WTC11 (cell line): ENCODE data around the gene SCYGR4. TPM values are rescaled to one million over a fixed set of nuclear protein-coding genes. Genes with fewer than 3 reads are reported as not detected.

Experiments used
- ATAC-seq: fragments of 200-7000 bp; cut with Tn5 transposase; 2 replicates; pipeline ENCODE4 v1.10.0; 2021; ENCODE audit warnings: mild to moderate bottlenecking, moderate library complexity
- CTCF ChIA-PET: fragments of 300-600 bp; sonication (Branson Sonifier 250); formaldehyde crosslinking; loops from one replicate; lab custom pipeline; 2021; ENCODE audit warnings: antibody characterized with exemption; lab: Charles Lee
- POLR2A ChIA-PET: fragments of 350-600 bp; sonication (Branson Sonifier 250); formaldehyde crosslinking; loops from one replicate; lab custom pipeline; 2021; ENCODE audit warnings: antibody characterized with exemption; lab: Charles Lee
- DNase-seq: peaks from one replicate; pipeline ENCODE4 v3.0.0; 2021; ENCODE audit warnings: low spot score
- H3K27ac Mint-ChIP-seq: 2 replicates; pipeline ENCODE4 v1.8.0; 2021; ENCODE audit warnings: mixed read lengths
- H3K27me3 Mint-ChIP-seq: 2 replicates; pipeline ENCODE4 v1.8.0; 2021; ENCODE audit warnings: low read depth, mild to moderate bottlenecking, moderate library complexity, mixed read lengths
- H3K36me3 Mint-ChIP-seq: 2 replicates; pipeline ENCODE4 v1.8.0; 2021; ENCODE audit warnings: mixed read lengths
- H3K4me1 Mint-ChIP-seq: 2 replicates; pipeline ENCODE4 v1.8.0; 2022; ENCODE audit warnings: mixed read lengths
- H3K4me3 Mint-ChIP-seq: 2 replicates; pipeline ENCODE4 v1.8.0; 2021; ENCODE audit warnings: mild to moderate bottlenecking, moderate library complexity, mixed read lengths
- H3K9me3 Mint-ChIP-seq: 2 replicates; pipeline ENCODE4 v1.8.0; 2021; ENCODE audit warnings: mixed read lengths
- ATF1 ChIP-seq: sonication (generic); formaldehyde crosslinking; IDR thresholded peaks from 2 replicates; pipeline ENCODE4 v1.8.1; 2023; ENCODE audit warnings: mild to moderate bottlenecking, moderate library complexity, missing genetic modification reagents
- CREB1 ChIP-seq: sonication (generic); formaldehyde crosslinking; IDR thresholded peaks from 2 replicates; pipeline ENCODE4 v1.8.0; 2023; ENCODE audit warnings: mild to moderate bottlenecking, missing genetic modification reagents
- CREM ChIP-seq: sonication (generic); formaldehyde crosslinking; IDR thresholded peaks from 2 replicates; pipeline ENCODE4 v1.8.1; 2022; ENCODE audit warnings: mild to moderate bottlenecking, missing genetic modification reagents, moderate library complexity
- ELF4 ChIP-seq: sonication (generic); formaldehyde crosslinking; IDR thresholded peaks from 2 replicates; pipeline ENCODE4 v1.8.1; 2022; ENCODE audit warnings: low read depth, mild to moderate bottlenecking, moderate library complexity, missing genetic modification reagents
- FOXJ3 ChIP-seq: sonication (generic); formaldehyde crosslinking; IDR thresholded peaks from 2 replicates; pipeline ENCODE4 v1.9.0; 2021; ENCODE audit warnings: missing genetic modification reagents, mild to moderate bottlenecking, borderline replicate concordance
- FOXK1 ChIP-seq: sonication (generic); formaldehyde crosslinking; IDR thresholded peaks from 2 replicates; pipeline ENCODE4 v1.8.0; 2022; ENCODE audit warnings: mild to moderate bottlenecking, moderate library complexity, missing genetic modification reagents
- GRHL2 ChIP-seq: fragments of 250-450 bp; sonication (Bioruptor Pico); IDR thresholded peaks from 2 replicates; pipeline ENCODE4 v1.8.0; 2022; ENCODE audit warnings: mild to moderate bottlenecking, moderate library complexity; ENCODE audit not compliant: insufficient replicate concordance, severe bottlenecking
- HMGA2 ChIP-seq: fragments of 250-450 bp; sonication (Bioruptor Pico); IDR thresholded peaks from 2 replicates; pipeline ENCODE4 v1.4.0; 2021; ENCODE audit warnings: mild to moderate bottlenecking, moderate library complexity
- IRF2 ChIP-seq: sonication (generic); formaldehyde crosslinking; IDR thresholded peaks from 2 replicates; pipeline ENCODE4 v1.8.0; 2022; ENCODE audit warnings: low read depth, missing genetic modification reagents, borderline replicate concordance
- JAZF1 ChIP-seq: fragments of 250-450 bp; sonication (Bioruptor Pico); IDR thresholded peaks from 2 replicates; pipeline ENCODE4 v1.9.0; 2021; ENCODE audit warnings: moderate library complexity, mild to moderate bottlenecking, inconsistent platforms
- NFATC4 ChIP-seq: fragments of 250-450 bp; sonication (Bioruptor Pico); IDR thresholded peaks from 2 replicates; pipeline ENCODE4 v1.9.0; 2021; ENCODE audit warnings: mild to moderate bottlenecking
- NFE2L1 ChIP-seq: sonication (generic); formaldehyde crosslinking; IDR thresholded peaks from 2 replicates; pipeline ENCODE4 v1.8.1; 2023; ENCODE audit warnings: missing genetic modification reagents
- SMAD4 ChIP-seq: sonication (generic); formaldehyde crosslinking; IDR thresholded peaks from 2 replicates; pipeline ENCODE4 v1.8.0; 2022; ENCODE audit warnings: mild to moderate bottlenecking, missing genetic modification reagents
- SP1 ChIP-seq: sonication (generic); formaldehyde crosslinking; conservative IDR thresholded peaks from 2 replicates; pipeline ENCODE4 v1.8.1; 2022; ENCODE audit warnings: missing genetic modification reagents
- TEAD1 ChIP-seq: sonication (generic); formaldehyde crosslinking; IDR thresholded peaks from 2 replicates; pipeline ENCODE4 v1.8.0; 2022; ENCODE audit warnings: mild to moderate bottlenecking, missing genetic modification reagents
- TEAD4 ChIP-seq: sonication (generic); formaldehyde crosslinking; IDR thresholded peaks from 2 replicates; pipeline ENCODE4 v1.8.0; 2022; ENCODE audit warnings: mild to moderate bottlenecking, missing genetic modification reagents
- ZNF121 ChIP-seq: sonication (generic); formaldehyde crosslinking; IDR thresholded peaks from 2 replicates; pipeline ENCODE4 v1.8.0; 2023; ENCODE audit warnings: missing genetic modification reagents
- ZNF232 ChIP-seq: sonication (generic); formaldehyde crosslinking; IDR thresholded peaks from 2 replicates; pipeline ENCODE4 v1.8.0; 2022; ENCODE audit warnings: mild to moderate bottlenecking, missing genetic modification reagents
- ZNF317 ChIP-seq: sonication (generic); formaldehyde crosslinking; IDR thresholded peaks from 2 replicates; pipeline ENCODE4 v1.8.1; 2023; ENCODE audit warnings: low read depth, mild to moderate bottlenecking, moderate library complexity, missing genetic modification reagents, borderline replicate concordance
- ZNF416 ChIP-seq: fragments of 250-450 bp; sonication (Bioruptor Pico); IDR thresholded peaks from 2 replicates; pipeline ENCODE4 v1.9.0; 2021; ENCODE audit warnings: mild to moderate bottlenecking, inconsistent platforms
- ZNF423 ChIP-seq: fragments of 250-450 bp; sonication (Bioruptor Pico); IDR thresholded peaks from 2 replicates; pipeline ENCODE4 v2.1.2; 2022; ENCODE audit warnings: mild to moderate bottlenecking, moderate library complexity
- total RNA-seq: library from RNA; stranded (reverse); gene quantifications from 3 replicates; pipeline ENCODE4 v1.2.3, GENCODE V29; 2021
- TF ChIP-seq, protein P1 (sequence below): fragments of 250-450 bp; sonication (Bioruptor Pico); IDR thresholded peaks from 2 replicates; pipeline ENCODE4 v2.1.2; 2022; ENCODE audit warnings: mild to moderate bottlenecking, moderate library complexity
- TF ChIP-seq, protein P2 (sequence below): fragments of 250-450 bp; sonication (Bioruptor Pico); IDR thresholded peaks from 2 replicates; pipeline ENCODE4 v1.9.0; 2021; ENCODE audit warnings: mild to moderate bottlenecking, borderline replicate concordance
- TF ChIP-seq, protein P3 (sequence below): fragments of 250-450 bp; sonication (Bioruptor Pico); IDR thresholded peaks from 2 replicates; pipeline ENCODE4 v1.9.0; 2021; ENCODE audit warnings: mild to moderate bottlenecking
- TF ChIP-seq, protein P4 (sequence below): sonication (generic); formaldehyde crosslinking; IDR thresholded peaks from 2 replicates; pipeline ENCODE4 v1.8.0; 2022; ENCODE audit warnings: mild to moderate bottlenecking, missing genetic modification reagents
- TF ChIP-seq, protein P5 (sequence below): sonication (generic); formaldehyde crosslinking; IDR thresholded peaks from 2 replicates; pipeline ENCODE4 v1.8.1; 2023; ENCODE audit warnings: mild to moderate bottlenecking, missing genetic modification reagents

The SCYGR4 gene
- total RNA-seq, 1 experiment from 2014 or later, result not detected

DNA sequence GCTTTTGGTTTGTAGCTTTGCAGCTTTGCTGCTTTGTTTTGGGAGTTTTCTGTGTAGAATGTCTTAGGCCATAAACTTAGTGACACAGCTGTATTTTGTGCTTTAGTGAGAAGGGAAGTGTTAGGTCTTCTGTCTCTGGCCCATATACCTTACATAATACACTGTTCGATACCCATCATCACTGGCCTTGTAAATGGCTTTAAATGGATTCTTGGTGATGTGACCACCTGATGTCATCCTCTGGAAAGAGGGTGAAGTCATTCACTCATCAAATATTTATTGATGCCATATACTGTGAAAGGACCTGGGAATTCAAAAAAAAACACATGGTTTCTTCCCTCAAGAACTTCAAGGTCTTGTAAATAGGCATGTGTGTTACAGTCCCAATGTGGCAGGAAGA is 37.5 kb upstream of the SCYGR4 start:
- ChIA-PET POLR2A (no interaction called here), CTCF (no interaction called here)
- no peak for DNase-seq
- Mint-ChIP-seq H3K4me1 (peaks cover 3% of the 10 kb centered on the region), H3K4me3 (no peak overlapping the region), H3K27ac (no peak overlapping the region), H3K36me3 (peaks cover 12% of the 10 kb centered on the region), H3K27me3 (no peaks in the 10 kb centered on the region), H3K9me3 (peaks cover 28% of the 10 kb centered on the region)
- TF ChIP-seq, protein P1, sequence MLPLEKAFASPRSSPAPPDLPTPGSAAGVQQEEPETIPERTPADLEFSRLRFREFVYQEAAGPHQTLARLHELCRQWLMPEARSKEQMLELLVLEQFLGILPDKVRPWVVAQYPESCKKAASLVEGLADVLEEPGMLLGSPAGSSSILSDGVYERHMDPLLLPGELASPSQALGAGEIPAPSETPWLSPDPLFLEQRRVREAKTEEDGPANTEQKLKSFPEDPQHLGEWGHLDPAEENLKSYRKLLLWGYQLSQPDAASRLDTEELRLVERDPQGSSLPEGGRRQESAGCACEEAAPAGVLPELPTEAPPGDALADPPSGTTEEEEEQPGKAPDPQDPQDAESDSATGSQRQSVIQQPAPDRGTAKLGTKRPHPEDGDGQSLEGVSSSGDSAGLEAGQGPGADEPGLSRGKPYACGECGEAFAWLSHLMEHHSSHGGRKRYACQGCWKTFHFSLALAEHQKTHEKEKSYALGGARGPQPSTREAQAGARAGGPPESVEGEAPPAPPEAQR (CRISPR knock-in tag), result no peak
- TF ChIP-seq FOXJ3 (CRISPR knock-in tag), result no peak
- TF ChIP-seq HMGA2, result no peak
- TF ChIP-seq ELF4 (CRISPR knock-in tag), result no peak
- TF ChIP-seq SMAD4 (CRISPR knock-in tag), result no peak
- TF ChIP-seq, protein P2, sequence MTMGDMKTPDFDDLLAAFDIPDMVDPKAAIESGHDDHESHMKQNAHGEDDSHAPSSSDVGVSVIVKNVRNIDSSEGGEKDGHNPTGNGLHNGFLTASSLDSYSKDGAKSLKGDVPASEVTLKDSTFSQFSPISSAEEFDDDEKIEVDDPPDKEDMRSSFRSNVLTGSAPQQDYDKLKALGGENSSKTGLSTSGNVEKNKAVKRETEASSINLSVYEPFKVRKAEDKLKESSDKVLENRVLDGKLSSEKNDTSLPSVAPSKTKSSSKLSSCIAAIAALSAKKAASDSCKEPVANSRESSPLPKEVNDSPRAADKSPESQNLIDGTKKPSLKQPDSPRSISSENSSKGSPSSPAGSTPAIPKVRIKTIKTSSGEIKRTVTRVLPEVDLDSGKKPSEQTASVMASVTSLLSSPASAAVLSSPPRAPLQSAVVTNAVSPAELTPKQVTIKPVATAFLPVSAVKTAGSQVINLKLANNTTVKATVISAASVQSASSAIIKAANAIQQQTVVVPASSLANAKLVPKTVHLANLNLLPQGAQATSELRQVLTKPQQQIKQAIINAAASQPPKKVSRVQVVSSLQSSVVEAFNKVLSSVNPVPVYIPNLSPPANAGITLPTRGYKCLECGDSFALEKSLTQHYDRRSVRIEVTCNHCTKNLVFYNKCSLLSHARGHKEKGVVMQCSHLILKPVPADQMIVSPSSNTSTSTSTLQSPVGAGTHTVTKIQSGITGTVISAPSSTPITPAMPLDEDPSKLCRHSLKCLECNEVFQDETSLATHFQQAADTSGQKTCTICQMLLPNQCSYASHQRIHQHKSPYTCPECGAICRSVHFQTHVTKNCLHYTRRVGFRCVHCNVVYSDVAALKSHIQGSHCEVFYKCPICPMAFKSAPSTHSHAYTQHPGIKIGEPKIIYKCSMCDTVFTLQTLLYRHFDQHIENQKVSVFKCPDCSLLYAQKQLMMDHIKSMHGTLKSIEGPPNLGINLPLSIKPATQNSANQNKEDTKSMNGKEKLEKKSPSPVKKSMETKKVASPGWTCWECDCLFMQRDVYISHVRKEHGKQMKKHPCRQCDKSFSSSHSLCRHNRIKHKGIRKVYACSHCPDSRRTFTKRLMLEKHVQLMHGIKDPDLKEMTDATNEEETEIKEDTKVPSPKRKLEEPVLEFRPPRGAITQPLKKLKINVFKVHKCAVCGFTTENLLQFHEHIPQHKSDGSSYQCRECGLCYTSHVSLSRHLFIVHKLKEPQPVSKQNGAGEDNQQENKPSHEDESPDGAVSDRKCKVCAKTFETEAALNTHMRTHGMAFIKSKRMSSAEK (CRISPR knock-in tag), result no peak
- TF ChIP-seq SP1 (CRISPR knock-in tag), result no peak
- TF ChIP-seq JAZF1, result no peak
- TF ChIP-seq FOXK1 (CRISPR knock-in tag), result no peak
- no peak for TF ChIP-seq ZNF121 (CRISPR knock-in tag)
- TF ChIP-seq CREB1 (CRISPR knock-in tag), result no peak
- no peak for TF ChIP-seq IRF2 (CRISPR knock-in tag)
- TF ChIP-seq ZNF317 (CRISPR knock-in tag), result no peak
- TF ChIP-seq, protein P3, sequence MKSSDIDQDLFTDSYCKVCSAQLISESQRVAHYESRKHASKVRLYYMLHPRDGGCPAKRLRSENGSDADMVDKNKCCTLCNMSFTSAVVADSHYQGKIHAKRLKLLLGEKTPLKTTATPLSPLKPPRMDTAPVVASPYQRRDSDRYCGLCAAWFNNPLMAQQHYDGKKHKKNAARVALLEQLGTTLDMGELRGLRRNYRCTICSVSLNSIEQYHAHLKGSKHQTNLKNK (CRISPR knock-in tag), result no peak
- TF ChIP-seq ZNF423 (CRISPR knock-in tag), result no peak
- TF ChIP-seq ATF1 (CRISPR knock-in tag), result no peak
- TF ChIP-seq CREM (CRISPR knock-in tag), result no peak
- no peak for ATAC-seq

DNA sequence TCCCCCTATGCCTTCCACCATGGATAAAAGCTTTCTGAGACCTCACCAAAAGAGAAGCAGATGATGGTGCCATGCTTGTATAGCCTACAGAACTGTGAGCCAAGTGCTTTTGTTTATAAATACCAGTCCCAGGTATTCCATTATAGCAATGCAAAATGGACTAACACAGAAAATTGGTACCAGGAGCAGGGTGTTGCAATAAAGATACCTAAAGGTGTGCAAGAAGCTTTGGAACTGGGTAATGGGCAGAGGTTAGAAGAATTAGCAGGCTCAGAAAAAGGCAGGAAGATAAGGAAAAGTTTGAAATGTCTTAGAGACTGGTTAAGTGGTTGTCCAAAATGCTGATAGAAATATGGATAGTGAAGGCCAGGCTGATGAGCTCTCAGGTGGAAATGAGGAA is 34.9 kb upstream of the SCYGR4 start:
- DNase-seq, result no peak
- H3K27me3 Mint-ChIP-seq, result no peaks in the 10 kb centered on the region
- H3K27ac Mint-ChIP-seq, result no peak overlapping the region
- POLR2A ChIA-PET, result no interaction called here
- no peak for ATAC-seq
- H3K4me3 Mint-ChIP-seq, result no peak overlapping the region
- no peaks in the 10 kb centered on the region; the same call in 1 of the 2 replicates for H3K4me1 Mint-ChIP-seq
- peaks cover 28% of the 10 kb centered on the region for H3K9me3 Mint-ChIP-seq
- CTCF ChIA-PET, result no interaction called here
- H3K36me3 Mint-ChIP-seq, result peaks cover 12% of the 10 kb centered on the region
- TF ChIP-seq ZNF416 (CRISPR knock-in tag), result no peak
- no peak for TF ChIP-seq ZNF121 (CRISPR knock-in tag)
- no peak for TF ChIP-seq ZNF232 (CRISPR knock-in tag)
- TF ChIP-seq TEAD4 (CRISPR knock-in tag), result no peak
- TF ChIP-seq NFATC4 (CRISPR knock-in tag), result no peak
- TF ChIP-seq NFE2L1, result no peak
- no peak for TF ChIP-seq GRHL2
- TF ChIP-seq, protein P2 (CRISPR knock-in tag), result no peak
- TF ChIP-seq TEAD1, result no peak
- TF ChIP-seq, protein P4, sequence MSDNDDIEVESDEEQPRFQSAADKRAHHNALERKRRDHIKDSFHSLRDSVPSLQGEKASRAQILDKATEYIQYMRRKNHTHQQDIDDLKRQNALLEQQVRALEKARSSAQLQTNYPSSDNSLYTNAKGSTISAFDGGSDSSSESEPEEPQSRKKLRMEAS, result no peak
- TF ChIP-seq, protein P5, sequence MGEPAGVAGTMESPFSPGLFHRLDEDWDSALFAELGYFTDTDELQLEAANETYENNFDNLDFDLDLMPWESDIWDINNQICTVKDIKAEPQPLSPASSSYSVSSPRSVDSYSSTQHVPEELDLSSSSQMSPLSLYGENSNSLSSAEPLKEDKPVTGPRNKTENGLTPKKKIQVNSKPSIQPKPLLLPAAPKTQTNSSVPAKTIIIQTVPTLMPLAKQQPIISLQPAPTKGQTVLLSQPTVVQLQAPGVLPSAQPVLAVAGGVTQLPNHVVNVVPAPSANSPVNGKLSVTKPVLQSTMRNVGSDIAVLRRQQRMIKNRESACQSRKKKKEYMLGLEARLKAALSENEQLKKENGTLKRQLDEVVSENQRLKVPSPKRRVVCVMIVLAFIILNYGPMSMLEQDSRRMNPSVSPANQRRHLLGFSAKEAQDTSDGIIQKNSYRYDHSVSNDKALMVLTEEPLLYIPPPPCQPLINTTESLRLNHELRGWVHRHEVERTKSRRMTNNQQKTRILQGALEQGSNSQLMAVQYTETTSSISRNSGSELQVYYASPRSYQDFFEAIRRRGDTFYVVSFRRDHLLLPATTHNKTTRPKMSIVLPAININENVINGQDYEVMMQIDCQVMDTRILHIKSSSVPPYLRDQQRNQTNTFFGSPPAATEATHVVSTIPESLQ (CRISPR knock-in tag), result no peak
